HepG2 (cell line): ENCODE results near the gene STUB1. TPM values are rescaled to one million over a fixed set of nuclear protein-coding genes. Genes with fewer than 3 reads are reported as not detected.

Experiments used
- IRF9 ChIP-seq: sonication (generic); formaldehyde crosslinking; IDR thresholded peaks from 2 replicates; pipeline ENCODE4 v1.8.0; 2022; ENCODE audit warnings: missing genetic modification reagents, mild to moderate bottlenecking, borderline replicate concordance
- ISL2 ChIP-seq: sonication (generic); formaldehyde crosslinking; IDR thresholded peaks from 2 replicates; pipeline ENCODE4 v1.5.0; 2020; ENCODE audit warnings: missing genetic modification reagents
- MED13 ChIP-seq: sonication (generic); formaldehyde crosslinking; IDR thresholded peaks from 2 replicates; pipeline ENCODE4 v1.5.0; 2020; ENCODE audit warnings: missing genetic modification reagents
- SMAD9 ChIP-seq: sonication (generic); formaldehyde crosslinking; IDR thresholded peaks from 2 replicates; pipeline ENCODE4 v1.5.1; 2020; ENCODE audit warnings: mild to moderate bottlenecking, missing genetic modification reagents
- SP5 ChIP-seq: IDR thresholded peaks from 2 replicates; pipeline ENCODE4 v1.6.1; 2016; ENCODE audit warnings: low read depth, borderline replicate concordance
- THYN1 ChIP-seq: sonication (generic); formaldehyde crosslinking; IDR thresholded peaks from 2 replicates; pipeline ENCODE4 v1.8.1; 2023; ENCODE audit warnings: low read depth, mild to moderate bottlenecking, moderate library complexity, missing genetic modification reagents, borderline replicate concordance
- TOE1 ChIP-seq: sonication (generic); formaldehyde crosslinking; IDR thresholded peaks from 2 replicates; pipeline ENCODE4 v1.4.0; 2020; ENCODE audit warnings: mild to moderate bottlenecking, missing genetic modification reagents
- ZNF230 ChIP-seq: sonication (generic); formaldehyde crosslinking; IDR thresholded peaks from 2 replicates; pipeline ENCODE4 v1.4.0; 2020; ENCODE audit warnings: mild to moderate bottlenecking, missing genetic modification reagents
- ZNF234 ChIP-seq: sonication (generic); formaldehyde crosslinking; conservative IDR thresholded peaks from 2 replicates; pipeline ENCODE4 v1.5.1; 2020; ENCODE audit warnings: mild to moderate bottlenecking, missing genetic modification reagents
- ZNF329 ChIP-seq: sonication (generic); formaldehyde crosslinking; IDR thresholded peaks from 2 replicates; pipeline ENCODE4 v1.9.0; 2021; ENCODE audit warnings: low read depth, mild to moderate bottlenecking, missing genetic modification reagents
- ZNF547 ChIP-seq: sonication (generic); formaldehyde crosslinking; IDR thresholded peaks from 2 replicates; pipeline ENCODE4 v1.5.1; 2020; ENCODE audit warnings: mild to moderate bottlenecking, missing genetic modification reagents
- ZNF761 ChIP-seq: sonication (generic); formaldehyde crosslinking; conservative IDR thresholded peaks from 2 replicates; pipeline ENCODE4 v1.4.0; 2020; ENCODE audit warnings: mild to moderate bottlenecking, missing genetic modification reagents
- polyA plus RNA-seq, 8 experiments: library from polyadenylated mRNA; depleted of rRNA in 3 of 8; stranded (reverse) in 7 of 8; unstranded in 1 of 8; fragments of >200 nt; fragmentation: Illumina TruSeq in 4 of 8; extraction: Trizol in 4 of 8; gene quantifications; 2 replicates each; pipeline versions ENCODE4 v1.2.1 to v1.2.3, GENCODE V29; 2011 to 2016; ENCODE audit warnings: low read depth in 4 of 8, missing spikeins in 1 of 8, mixed read lengths in 1 of 8; ENCODE audit not compliant: insufficient read depth in 1 of 8
- total RNA-seq, 5 experiments: library from RNA; depleted of rRNA; stranded (reverse); fragments of >200 nt; fragmentation: Illumina TruSeq; extraction: Trizol; gene quantifications; 2 replicates each; pipeline ENCODE4 v1.2.3, GENCODE V29; 2016; ENCODE audit warnings: low read depth in 1 of 5
- TF ChIP-seq, protein P1 (sequence below): sonication (generic); formaldehyde crosslinking; IDR thresholded peaks from 2 replicates; pipeline ENCODE4 v1.4.0; 2020; ENCODE audit warnings: missing genetic modification reagents, borderline replicate concordance
- TF ChIP-seq, protein P2 (sequence below): sonication (generic); formaldehyde crosslinking; IDR thresholded peaks from 2 replicates; pipeline ENCODE4 v1.8.1; 2022; ENCODE audit warnings: low read depth, mild to moderate bottlenecking, missing genetic modification reagents
- TF ChIP-seq, protein P3 (sequence below): sonication (generic); formaldehyde crosslinking; IDR thresholded peaks from 2 replicates; pipeline ENCODE4 v1.5.1; 2020; ENCODE audit warnings: mild to moderate bottlenecking, missing genetic modification reagents, moderate library complexity

STUB1 gene
- total and polyA plus RNA-seq, 2 of the 13 experiments (the other 11 are each of a cell fraction or from before 2014, with no cell fraction given), result 52.9 to 78.2 TPM

- TF ChIP-seq, protein P1, sequence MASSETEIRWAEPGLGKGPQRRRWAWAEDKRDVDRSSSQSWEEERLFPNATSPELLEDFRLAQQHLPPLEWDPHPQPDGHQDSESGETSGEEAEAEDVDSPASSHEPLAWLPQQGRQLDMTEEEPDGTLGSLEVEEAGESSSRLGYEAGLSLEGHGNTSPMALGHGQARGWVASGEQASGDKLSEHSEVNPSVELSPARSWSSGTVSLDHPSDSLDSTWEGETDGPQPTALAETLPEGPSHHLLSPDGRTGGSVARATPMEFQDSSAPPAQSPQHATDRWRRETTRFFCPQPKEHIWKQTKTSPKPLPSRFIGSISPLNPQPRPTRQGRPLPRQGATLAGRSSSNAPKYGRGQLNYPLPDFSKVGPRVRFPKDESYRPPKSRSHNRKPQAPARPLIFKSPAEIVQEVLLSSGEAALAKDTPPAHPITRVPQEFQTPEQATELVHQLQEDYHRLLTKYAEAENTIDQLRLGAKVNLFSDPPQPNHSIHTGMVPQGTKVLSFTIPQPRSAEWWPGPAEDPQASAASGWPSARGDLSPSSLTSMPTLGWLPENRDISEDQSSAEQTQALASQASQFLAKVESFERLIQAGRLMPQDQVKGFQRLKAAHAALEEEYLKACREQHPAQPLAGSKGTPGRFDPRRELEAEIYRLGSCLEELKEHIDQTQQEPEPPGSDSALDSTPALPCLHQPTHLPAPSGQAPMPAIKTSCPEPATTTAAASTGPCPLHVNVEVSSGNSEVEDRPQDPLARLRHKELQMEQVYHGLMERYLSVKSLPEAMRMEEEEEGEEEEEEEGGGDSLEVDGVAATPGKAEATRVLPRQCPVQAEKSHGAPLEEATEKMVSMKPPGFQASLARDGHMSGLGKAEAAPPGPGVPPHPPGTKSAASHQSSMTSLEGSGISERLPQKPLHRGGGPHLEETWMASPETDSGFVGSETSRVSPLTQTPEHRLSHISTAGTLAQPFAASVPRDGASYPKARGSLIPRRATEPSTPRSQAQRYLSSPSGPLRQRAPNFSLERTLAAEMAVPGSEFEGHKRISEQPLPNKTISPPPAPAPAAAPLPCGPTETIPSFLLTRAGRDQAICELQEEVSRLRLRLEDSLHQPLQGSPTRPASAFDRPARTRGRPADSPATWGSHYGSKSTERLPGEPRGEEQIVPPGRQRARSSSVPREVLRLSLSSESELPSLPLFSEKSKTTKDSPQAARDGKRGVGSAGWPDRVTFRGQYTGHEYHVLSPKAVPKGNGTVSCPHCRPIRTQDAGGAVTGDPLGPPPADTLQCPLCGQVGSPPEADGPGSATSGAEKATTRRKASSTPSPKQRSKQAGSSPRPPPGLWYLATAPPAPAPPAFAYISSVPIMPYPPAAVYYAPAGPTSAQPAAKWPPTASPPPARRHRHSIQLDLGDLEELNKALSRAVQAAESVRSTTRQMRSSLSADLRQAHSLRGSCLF, result no peak
- TF ChIP-seq MED13 (CRISPR knock-in tag) (peak; percentile 19; the same call in 1 of the 2 replicates), ZNF230 (CRISPR knock-in tag) (no peak), SMAD9 (CRISPR knock-in tag) (no peak), ZNF234 (CRISPR knock-in tag) (peak; percentile 77; the same call in 1 of the 2 replicates), ZNF547 (peak; percentile 69; the same call in 1 of the 2 replicates), ISL2 (CRISPR knock-in tag) (no peak; the same call in 1 of the 2 replicates), ZNF329 (CRISPR knock-in tag) (peak; percentile 91), THYN1 (CRISPR knock-in tag) (no peak), SP5 (CRISPR knock-in tag) (no peak; the same call in 1 of the 2 replicates), IRF9 (peak; percentile 67; the same call in 1 of the 2 replicates), TOE1 (CRISPR knock-in tag) (peak; percentile 52; the same call in 1 of the 2 replicates), ZNF761 (peak; percentile 93)
- TF ChIP-seq, protein P2, sequence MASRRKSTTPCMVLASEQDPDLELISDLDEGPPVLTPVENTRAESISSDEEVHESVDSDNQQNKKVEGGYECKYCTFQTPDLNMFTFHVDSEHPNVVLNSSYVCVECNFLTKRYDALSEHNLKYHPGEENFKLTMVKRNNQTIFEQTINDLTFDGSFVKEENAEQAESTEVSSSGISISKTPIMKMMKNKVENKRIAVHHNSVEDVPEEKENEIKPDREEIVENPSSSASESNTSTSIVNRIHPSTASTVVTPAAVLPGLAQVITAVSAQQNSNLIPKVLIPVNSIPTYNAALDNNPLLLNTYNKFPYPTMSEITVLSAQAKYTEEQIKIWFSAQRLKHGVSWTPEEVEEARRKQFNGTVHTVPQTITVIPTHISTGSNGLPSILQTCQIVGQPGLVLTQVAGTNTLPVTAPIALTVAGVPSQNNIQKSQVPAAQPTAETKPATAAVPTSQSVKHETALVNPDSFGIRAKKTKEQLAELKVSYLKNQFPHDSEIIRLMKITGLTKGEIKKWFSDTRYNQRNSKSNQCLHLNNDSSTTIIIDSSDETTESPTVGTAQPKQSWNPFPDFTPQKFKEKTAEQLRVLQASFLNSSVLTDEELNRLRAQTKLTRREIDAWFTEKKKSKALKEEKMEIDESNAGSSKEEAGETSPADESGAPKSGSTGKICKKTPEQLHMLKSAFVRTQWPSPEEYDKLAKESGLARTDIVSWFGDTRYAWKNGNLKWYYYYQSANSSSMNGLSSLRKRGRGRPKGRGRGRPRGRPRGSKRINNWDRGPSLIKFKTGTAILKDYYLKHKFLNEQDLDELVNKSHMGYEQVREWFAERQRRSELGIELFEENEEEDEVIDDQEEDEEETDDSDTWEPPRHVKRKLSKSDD (CRISPR knock-in tag), result peak; percentile 89
- TF ChIP-seq, protein P3, sequence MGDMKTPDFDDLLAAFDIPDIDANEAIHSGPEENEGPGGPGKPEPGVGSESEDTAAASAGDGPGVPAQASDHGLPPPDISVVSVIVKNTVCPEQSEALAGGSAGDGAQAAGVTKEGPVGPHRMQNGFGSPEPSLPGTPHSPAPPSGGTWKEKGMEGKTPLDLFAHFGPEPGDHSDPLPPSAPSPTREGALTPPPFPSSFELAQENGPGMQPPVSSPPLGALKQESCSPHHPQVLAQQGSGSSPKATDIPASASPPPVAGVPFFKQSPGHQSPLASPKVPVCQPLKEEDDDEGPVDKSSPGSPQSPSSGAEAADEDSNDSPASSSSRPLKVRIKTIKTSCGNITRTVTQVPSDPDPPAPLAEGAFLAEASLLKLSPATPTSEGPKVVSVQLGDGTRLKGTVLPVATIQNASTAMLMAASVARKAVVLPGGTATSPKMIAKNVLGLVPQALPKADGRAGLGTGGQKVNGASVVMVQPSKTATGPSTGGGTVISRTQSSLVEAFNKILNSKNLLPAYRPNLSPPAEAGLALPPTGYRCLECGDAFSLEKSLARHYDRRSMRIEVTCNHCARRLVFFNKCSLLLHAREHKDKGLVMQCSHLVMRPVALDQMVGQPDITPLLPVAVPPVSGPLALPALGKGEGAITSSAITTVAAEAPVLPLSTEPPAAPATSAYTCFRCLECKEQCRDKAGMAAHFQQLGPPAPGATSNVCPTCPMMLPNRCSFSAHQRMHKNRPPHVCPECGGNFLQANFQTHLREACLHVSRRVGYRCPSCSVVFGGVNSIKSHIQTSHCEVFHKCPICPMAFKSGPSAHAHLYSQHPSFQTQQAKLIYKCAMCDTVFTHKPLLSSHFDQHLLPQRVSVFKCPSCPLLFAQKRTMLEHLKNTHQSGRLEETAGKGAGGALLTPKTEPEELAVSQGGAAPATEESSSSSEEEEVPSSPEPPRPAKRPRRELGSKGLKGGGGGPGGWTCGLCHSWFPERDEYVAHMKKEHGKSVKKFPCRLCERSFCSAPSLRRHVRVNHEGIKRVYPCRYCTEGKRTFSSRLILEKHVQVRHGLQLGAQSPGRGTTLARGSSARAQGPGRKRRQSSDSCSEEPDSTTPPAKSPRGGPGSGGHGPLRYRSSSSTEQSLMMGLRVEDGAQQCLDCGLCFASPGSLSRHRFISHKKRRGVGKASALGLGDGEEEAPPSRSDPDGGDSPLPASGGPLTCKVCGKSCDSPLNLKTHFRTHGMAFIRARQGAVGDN (CRISPR knock-in tag), result peak; percentile 88
Observed at GRCh38 chr16:667780-668518, 12.3 kb upstream of the STUB1 start, which contains the start of gene RHOT2 (continued).
